A673 (cell line): Measurements from ENCODE around the gene LBH. TPM values are rescaled to one million over a fixed set of nuclear protein-coding genes. Genes with fewer than 3 reads are reported as not detected.
A peak's percentile ranks its signal among the peaks of the same experiment; 100 is the strongest.

Source experiments
- BruUV-seq: library from RNA; stranded (reverse); fragments of 400-500 nt; replicated peaks from 2 replicates; lab custom pipeline; 2021; lab: Mats Ljungman, UMichigan
- CTCF ChIA-PET: fragments of 300-600 bp; sonication (Branson Sonifier 250); formaldehyde crosslinking; loops from one replicate; lab custom pipeline; 2022; ENCODE audit warnings: antibody characterized with exemption; lab: Charles Lee
- POLR2A ChIA-PET: fragments of 300-600 bp; sonication (Branson Sonifier 250); formaldehyde crosslinking; loops from one replicate; lab custom pipeline; 2022; ENCODE audit warnings: antibody characterized with exemption; ENCODE audit not compliant: low non-redundant PET; lab: Charles Lee
- DNase-seq: peaks from one replicate; pipeline ENCODE4 v3.0.0-alpha.2; 2015; ENCODE audit warnings: low spot score
- H3K27ac ChIP-seq: fragments of 200-600 bp; sonication (generic); 2 replicates; pipeline ENCODE4 v1.5.1; 2016; ENCODE audit warnings: mixed run types, low read depth, mild to moderate bottlenecking, mixed read lengths, antibody characterized with exemption, low read length; ENCODE audit not compliant: poor library complexity, severe bottlenecking
- H3K27me3 ChIP-seq: fragments of 200-600 bp; sonication (generic); replicated peaks from 2 replicates; pipeline ENCODE4 v1.6.1; 2017; ENCODE audit warnings: mixed run types, low read depth, mild to moderate bottlenecking, mixed read lengths, antibody characterized with exemption, low read length; ENCODE audit not compliant: insufficient read depth, poor library complexity
- H3K36me3 ChIP-seq: fragments of 200-600 bp; sonication (generic); 2 replicates; pipeline ENCODE4 v1.6.1; 2016; ENCODE audit warnings: mixed run types, mild to moderate bottlenecking, mixed read lengths, antibody characterized with exemption, low read length; ENCODE audit not compliant: insufficient read depth, poor library complexity, severe bottlenecking
- H3K4me1 ChIP-seq: fragments of 200-600 bp; sonication (generic); 2 replicates; pipeline ENCODE4 v1.6.1; 2017; ENCODE audit warnings: mixed run types, mild to moderate bottlenecking, mixed read lengths, antibody characterized with exemption, low read length; ENCODE audit not compliant: insufficient read depth, poor library complexity, severe bottlenecking
- H3K4me3 ChIP-seq: fragments of 200-600 bp; sonication (generic); 2 replicates; pipeline ENCODE4 v1.5.1; 2016; ENCODE audit warnings: low read depth, mixed run types, mild to moderate bottlenecking, mixed read lengths, low read length; ENCODE audit not compliant: poor library complexity, severe bottlenecking
- H3K9me3 ChIP-seq: fragments of 200-600 bp; sonication (generic); 2 replicates; pipeline ENCODE4 v1.6.1; 2016; ENCODE audit warnings: mixed run types, low read depth, mild to moderate bottlenecking, mixed read lengths, antibody characterized with exemption, low read length; ENCODE audit not compliant: poor library complexity, severe bottlenecking
- EZH2 ChIP-seq: fragments of 200-600 bp; sonication (generic); IDR thresholded peaks from 2 replicates; pipeline ENCODE4 v1.6.1; 2017; ENCODE audit warnings: borderline replicate concordance, low read depth, mild to moderate bottlenecking, mixed read lengths, antibody characterized with exemption, low read length; ENCODE audit not compliant: poor library complexity, severe bottlenecking
- intact Hi-C: fragments of 100-400 bp; cut with micrococcal nuclease; formaldehyde crosslinking; loops from one replicate; pipeline ENCODE4 v1.10.0; 2022; ENCODE audit not compliant: unreplicated experiment
- total RNA-seq: library from RNA; stranded (reverse); gene quantifications from 2 replicates; pipeline ENCODE4 v1.2.3, GENCODE V29; 2021
- TF ChIP-seq, protein P1 (sequence below): fragments of 300-800, 200-600 bp; sonication (generic); conservative IDR thresholded peaks from 2 replicates; pipeline ENCODE4 v1.5.1; 2017; ENCODE audit warnings: low read depth, mild to moderate bottlenecking, antibody characterized with exemption, low read length, moderate library complexity, mixed read lengths

LBH gene
- total RNA-seq, 1 experiment from 2014 or later: 140 TPM

DNA sequence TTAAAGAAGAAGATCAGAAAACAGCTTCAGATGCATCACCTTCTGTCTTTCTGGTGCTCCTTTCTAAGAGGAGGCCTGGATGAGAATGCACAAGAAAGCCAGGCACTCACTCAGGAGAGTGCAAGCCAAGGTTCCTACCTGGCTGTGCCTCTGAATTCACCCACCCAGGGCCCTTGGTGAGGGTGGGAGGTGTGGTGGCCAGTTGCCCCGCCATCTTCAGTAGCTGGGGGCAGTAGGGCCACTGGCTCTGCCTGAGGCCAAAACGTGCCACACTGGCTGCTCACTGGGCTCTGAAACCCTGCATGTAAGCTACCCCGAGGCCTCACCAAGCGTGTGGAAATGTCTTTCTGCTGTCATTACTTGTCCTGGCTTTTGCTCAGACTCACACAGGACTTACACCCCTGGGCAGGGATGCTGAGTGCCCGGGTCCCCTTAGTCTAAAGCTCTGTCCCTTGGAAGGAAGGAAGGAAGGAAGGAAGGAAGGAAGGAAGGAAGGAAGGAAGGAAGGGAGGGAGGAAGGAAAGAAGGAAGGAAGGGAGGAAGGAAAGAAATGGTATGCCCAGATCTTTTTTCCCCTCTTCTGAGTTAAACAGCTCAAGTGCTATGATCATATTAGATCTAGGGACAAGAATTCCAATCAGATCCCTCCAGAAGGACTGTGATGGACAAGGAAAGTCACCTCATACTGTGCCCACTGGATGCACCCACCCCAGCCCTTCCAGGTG, 8.5 kb upstream of the LBH start:
- no peak for TF ChIP-seq EZH2
- TF ChIP-seq, protein P1, sequence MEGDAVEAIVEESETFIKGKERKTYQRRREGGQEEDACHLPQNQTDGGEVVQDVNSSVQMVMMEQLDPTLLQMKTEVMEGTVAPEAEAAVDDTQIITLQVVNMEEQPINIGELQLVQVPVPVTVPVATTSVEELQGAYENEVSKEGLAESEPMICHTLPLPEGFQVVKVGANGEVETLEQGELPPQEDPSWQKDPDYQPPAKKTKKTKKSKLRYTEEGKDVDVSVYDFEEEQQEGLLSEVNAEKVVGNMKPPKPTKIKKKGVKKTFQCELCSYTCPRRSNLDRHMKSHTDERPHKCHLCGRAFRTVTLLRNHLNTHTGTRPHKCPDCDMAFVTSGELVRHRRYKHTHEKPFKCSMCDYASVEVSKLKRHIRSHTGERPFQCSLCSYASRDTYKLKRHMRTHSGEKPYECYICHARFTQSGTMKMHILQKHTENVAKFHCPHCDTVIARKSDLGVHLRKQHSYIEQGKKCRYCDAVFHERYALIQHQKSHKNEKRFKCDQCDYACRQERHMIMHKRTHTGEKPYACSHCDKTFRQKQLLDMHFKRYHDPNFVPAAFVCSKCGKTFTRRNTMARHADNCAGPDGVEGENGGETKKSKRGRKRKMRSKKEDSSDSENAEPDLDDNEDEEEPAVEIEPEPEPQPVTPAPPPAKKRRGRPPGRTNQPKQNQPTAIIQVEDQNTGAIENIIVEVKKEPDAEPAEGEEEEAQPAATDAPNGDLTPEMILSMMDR: no peak
- no peaks in the 10 kb centered on the region for H3K27me3 ChIP-seq
- ChIA-PET POLR2A (no interaction called here), CTCF (no interaction called here)
- H3K9me3 ChIP-seq: no peaks in the 10 kb centered on the region
- H3K4me3 ChIP-seq: no peak overlapping the region
- peak overlapping the region; percentile 71 for H3K27ac ChIP-seq
- H3K4me1 ChIP-seq: peaks cover 16% of the 10 kb centered on the region
- intact Hi-C loops: no loop called here
- peak; percentile 75 for DNase-seq
- H3K36me3 ChIP-seq: no peaks in the 10 kb centered on the region
- BruUV-seq: no TSS peak

- POLR2A ChIA-PET: no interaction called here
Observed at GRCh38 chr2:30223413-30223874, 7.9 kb upstream of the LBH start.

GRCh38 chr2:30224151-30224550, 7.2 kb upstream of the LBH start:
- Histone ChIP-seq H3K36me3 (no peaks in the 10 kb centered on the region), H3K9me3 (no peaks in the 10 kb centered on the region), H3K4me3 (no peak overlapping the region), H3K4me1 (peaks cover 16% of the 10 kb centered on the region), H3K27ac (peak overlapping the region; percentile 71), H3K27me3 (no peaks in the 10 kb centered on the region)
- CTCF ChIA-PET: interaction anchor here (0.5 kb wide), 1 partner anchor 15 kb away, joined by 3 read pairs; no protein-coding TSS in a partner anchor
- no peak for DNase-seq
- BruUV-seq: no TSS peak
- POLR2A ChIA-PET: no interaction called here
- no peak for TF ChIP-seq EZH2
- TF ChIP-seq, protein P1: no peak
- intact Hi-C loops: no loop called here

More at GRCh38 chr2:30223413-30223874, 7.9 kb upstream of the LBH start:
- no peak overlapping the region for H3K4me3 ChIP-seq
- peaks cover 16% of the 10 kb centered on the region for H3K4me1 ChIP-seq
- H3K27me3 ChIP-seq: no peaks in the 10 kb centered on the region
- CTCF ChIA-PET: no interaction called here
- DNase-seq: no peak
- H3K27ac ChIP-seq: peak overlapping the region; percentile 71
- no peaks in the 10 kb centered on the region for H3K9me3 ChIP-seq
- TF ChIP-seq EZH2: no peak
- TF ChIP-seq, protein P1: no peak
- intact Hi-C loops: no loop called here
- TSS peak; percentile 47 for BruUV-seq
- H3K36me3 ChIP-seq: no peaks in the 10 kb centered on the region
